ENCODE measurements around the gene DEF6.

Gene DEF6

GRCh38 chr6:35297601-35298481 is at the start of gene DEF6:
Gene DEF6, plus strand, starts transcription at chr6:35297818. Its CDS starts 39 bp downstream, at chr6:35297857.
- DNase-seq (ENCODE audit: extremely low read depth in 1 of 2, low read depth in 1 of 2): peak; percentile 80 to 81

GRCh38 chr6:35248300-35248699 is 49.3 kb upstream of the DEF6 start:
- DNase-seq (ENCODE audit: extremely low read depth in 1 of 2, low read depth in 1 of 2): no peak

- DNase-seq (ENCODE audit: extremely low read depth in 1 of 2, low read depth in 1 of 2): no peak
Measured at GRCh38 chr6:35248965-35249364, 48.7 kb upstream of the DEF6 start.

GRCh38 chr6:35251949-35252348 is 45.7 kb upstream of the DEF6 start:
- DNase-seq (ENCODE audit: extremely low read depth in 1 of 2, low read depth in 1 of 2): no peak

- no peak for DNase-seq (ENCODE audit: extremely low read depth in 1 of 2, low read depth in 1 of 2)
Measured at GRCh38 chr6:35253249-35253648, 44.4 kb upstream of the DEF6 start.

GRCh38 chr6:35258336-35258735 is 39.3 kb upstream of the DEF6 start:
- DNase-seq (ENCODE audit: extremely low read depth in 1 of 2, low read depth in 1 of 2): no peak

GRCh38 chr6:35258858-35259193 is 38.8 kb upstream of the DEF6 start:
- DNase-seq (ENCODE audit: extremely low read depth in 1 of 2, low read depth in 1 of 2): peak in 1 of 2 donors; percentile 24

- peak; percentile 83 to 86 for DNase-seq (ENCODE audit: extremely low read depth in 1 of 2, low read depth in 1 of 2)
Measured at GRCh38 chr6:35259194-35259947, 38.2 kb upstream of the DEF6 start, which contains the start of gene ZNF76. Gene ZNF76, plus strand, starts transcription at chr6:35259735. Its CDS starts 21,417 bp downstream, at chr6:35281152.

GRCh38 chr6:35259948-35260590 is 37.5 kb upstream of the DEF6 start:
- peak; percentile 53 to 80 for DNase-seq (ENCODE audit: extremely low read depth in 1 of 2, low read depth in 1 of 2)

GRCh38 chr6:35260591-35261570 is 36.7 kb upstream of the DEF6 start:
- no peak for DNase-seq (ENCODE audit: extremely low read depth in 1 of 2, low read depth in 1 of 2)

- DNase-seq (ENCODE audit: extremely low read depth in 1 of 2, low read depth in 1 of 2): no peak
Measured at GRCh38 chr6:35262596-35262995, 35.0 kb upstream of the DEF6 start.

- DNase-seq (ENCODE audit: extremely low read depth in 1 of 2, low read depth in 1 of 2): no peak
Measured at GRCh38 chr6:35264550-35265274, 32.9 kb upstream of the DEF6 start.

GRCh38 chr6:35265523-35265922 is 32.1 kb upstream of the DEF6 start:
- DNase-seq (ENCODE audit: extremely low read depth in 1 of 2, low read depth in 1 of 2): no peak

GRCh38 chr6:35267446-35267845 is 30.2 kb upstream of the DEF6 start:
- no peak for DNase-seq (ENCODE audit: extremely low read depth in 1 of 2, low read depth in 1 of 2)

GRCh38 chr6:35267897-35268296 is 29.7 kb upstream of the DEF6 start:
- DNase-seq (ENCODE audit: extremely low read depth in 1 of 2, low read depth in 1 of 2): no peak

GRCh38 chr6:35272005-35272404 is 25.6 kb upstream of the DEF6 start:
- DNase-seq (ENCODE audit: extremely low read depth in 1 of 2, low read depth in 1 of 2): no peak

GRCh38 chr6:35273822-35274559 is 23.6 kb upstream of the DEF6 start:
- DNase-seq (ENCODE audit: extremely low read depth in 1 of 2, low read depth in 1 of 2): no peak

- no peak for DNase-seq (ENCODE audit: extremely low read depth in 1 of 2, low read depth in 1 of 2)
Measured at GRCh38 chr6:35275744-35276260, 21.8 kb upstream of the DEF6 start.

- DNase-seq (ENCODE audit: extremely low read depth in 1 of 2, low read depth in 1 of 2): no peak
Measured at GRCh38 chr6:35278708-35279107, 18.9 kb upstream of the DEF6 start.
